Breast epithelium (tissue), 3 donors: Measurements from ENCODE around the gene PDCD1LG2.

ENCODE experiments used
- POLR2A ChIP-seq: fragments of 450-650 bp; IDR thresholded peaks from one replicate; pipeline ENCODE4 v1.6.1; 2016; ENCODE audit warnings: antibody characterized with exemption, mild to moderate bottlenecking, moderate library complexity
- POLR2AphosphoS5 ChIP-seq, 3 donors: sonication (generic); formaldehyde crosslinking; IDR thresholded peaks; one replicate each; pipeline ENCODE4 v1.6.1; 2017; ENCODE audit warnings: antibody characterized with exemption in 3 of 3
- TF ChIP-seq, protein P1 (sequence below), 3 donors: fragments of 450-650 bp; IDR thresholded peaks; one replicate each; pipeline ENCODE4 v1.5.1; 2016 to 2017; ENCODE audit warnings: antibody characterized with exemption in 3 of 3, mild to moderate bottlenecking in 3 of 3, moderate library complexity in 3 of 3

DNA sequence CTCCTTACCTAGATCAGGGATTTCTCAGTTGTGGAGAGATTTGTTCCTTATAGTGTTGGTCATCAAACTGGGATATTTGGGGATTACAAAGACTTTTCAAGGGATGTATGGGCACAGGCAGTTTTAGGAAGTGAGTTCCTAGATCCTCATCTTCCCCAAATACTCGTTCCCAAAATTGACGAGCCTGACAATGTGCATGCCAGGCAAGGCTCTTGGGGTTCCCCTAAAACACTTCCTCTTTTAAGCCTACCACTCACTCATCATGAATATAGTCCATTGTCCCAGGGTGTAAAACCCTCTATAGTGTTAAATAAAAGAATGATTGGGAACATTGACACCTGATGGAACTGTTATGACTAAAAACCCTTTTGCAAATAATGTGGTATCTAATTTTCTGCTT, 26.4 kb downstream of the PDCD1LG2 start:
- TF ChIP-seq POLR2AphosphoS5 (IDR thresholded peaks at IDR 0.05), result no peak
- TF ChIP-seq POLR2A, result no peak
- TF ChIP-seq, protein P1, sequence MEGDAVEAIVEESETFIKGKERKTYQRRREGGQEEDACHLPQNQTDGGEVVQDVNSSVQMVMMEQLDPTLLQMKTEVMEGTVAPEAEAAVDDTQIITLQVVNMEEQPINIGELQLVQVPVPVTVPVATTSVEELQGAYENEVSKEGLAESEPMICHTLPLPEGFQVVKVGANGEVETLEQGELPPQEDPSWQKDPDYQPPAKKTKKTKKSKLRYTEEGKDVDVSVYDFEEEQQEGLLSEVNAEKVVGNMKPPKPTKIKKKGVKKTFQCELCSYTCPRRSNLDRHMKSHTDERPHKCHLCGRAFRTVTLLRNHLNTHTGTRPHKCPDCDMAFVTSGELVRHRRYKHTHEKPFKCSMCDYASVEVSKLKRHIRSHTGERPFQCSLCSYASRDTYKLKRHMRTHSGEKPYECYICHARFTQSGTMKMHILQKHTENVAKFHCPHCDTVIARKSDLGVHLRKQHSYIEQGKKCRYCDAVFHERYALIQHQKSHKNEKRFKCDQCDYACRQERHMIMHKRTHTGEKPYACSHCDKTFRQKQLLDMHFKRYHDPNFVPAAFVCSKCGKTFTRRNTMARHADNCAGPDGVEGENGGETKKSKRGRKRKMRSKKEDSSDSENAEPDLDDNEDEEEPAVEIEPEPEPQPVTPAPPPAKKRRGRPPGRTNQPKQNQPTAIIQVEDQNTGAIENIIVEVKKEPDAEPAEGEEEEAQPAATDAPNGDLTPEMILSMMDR (IDR thresholded peaks at IDR 0.05), result no peak
